Tibial nerve (tissue), 3 donors: ENCODE data around the gene HIGD2B.
"Not testable (repeated sequence)": the region's sequence is repeated elsewhere in the genome, so short reads cannot be mapped to it uniquely, and the experiment has no call there.

Experiments
- CTCF ChIP-seq, 5 experiments: fragments of 200-600 bp in 3 of 5; fragments of 450-650 bp in 2 of 5; sonication (generic) in 3 of 5; IDR thresholded peaks; one replicate each; pipeline ENCODE4 v1.5.1; 2016 to 2019; ENCODE audit warnings: antibody characterized with exemption in 5 of 5, mild to moderate bottlenecking in 3 of 5, moderate library complexity in 2 of 5
- POLR2A ChIP-seq, 2 donors: fragments of 450-650 bp; IDR thresholded peaks; one replicate each; pipeline ENCODE4 v1.6.1; 2017; ENCODE audit warnings: antibody characterized with exemption in 2 of 2, mild to moderate bottlenecking in 2 of 2, moderate library complexity in 2 of 2

DNA sequence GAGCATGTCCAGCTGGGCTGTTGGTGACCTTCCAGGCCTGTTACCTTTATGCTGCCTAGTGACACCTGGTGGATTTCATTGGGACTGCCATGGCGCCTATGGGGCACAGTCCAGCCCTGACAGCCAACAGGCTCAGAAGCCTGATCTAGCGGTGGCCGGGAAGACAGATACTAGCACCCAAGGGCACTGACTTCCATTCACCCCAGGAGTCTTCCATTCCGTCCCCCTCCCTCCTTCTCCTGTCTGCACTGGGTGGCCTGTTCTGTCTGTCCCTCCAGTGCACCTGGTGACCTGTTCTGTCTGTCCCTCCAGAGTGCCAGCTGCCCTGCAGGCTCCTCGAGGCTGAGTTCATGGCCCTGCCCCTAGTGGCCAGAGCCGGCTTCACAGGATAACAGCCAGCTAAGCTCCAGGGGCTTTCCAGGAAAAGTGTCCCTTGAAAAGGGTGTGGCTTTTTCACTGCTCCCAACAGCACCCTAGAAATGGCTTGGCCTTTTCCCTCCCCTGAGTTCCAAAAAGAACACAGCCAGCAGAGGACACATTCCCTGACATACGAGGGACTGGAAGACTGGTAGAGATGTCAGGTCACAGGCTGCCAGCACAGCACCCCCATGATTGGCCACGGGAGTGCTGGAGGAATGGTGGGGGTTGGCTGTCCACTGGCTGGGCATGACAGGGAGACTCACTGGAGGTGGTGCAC is 15.2 kb downstream of the HIGD2B start:
- TF ChIP-seq CTCF (IDR thresholded peaks at IDR 0.05): peak; percentile 57 to 73 (median 68)
- TF ChIP-seq POLR2A (IDR thresholded peaks at IDR 0.05): not testable (repeated sequence)
